Measurements from ENCODE around the gene DTX4.

Gene DTX4

GRCh38 chr11:59185386-59185945 lies 13.5 kb downstream of the DTX4 start:
- H4K20me1 ChIP-seq (ENCODE audit: insufficient read depth, low read length), result no peaks in the 10 kb centered on the region
- H3K4me2 ChIP-seq (ENCODE audit: insufficient read depth, low read length), result no peak overlapping the region
- no peak overlapping the region for H2AFZ ChIP-seq (ENCODE audit: low read depth, low read length)
- no peak overlapping the region for H3K9ac ChIP-seq (ENCODE audit: low read depth, low read length)
- no peaks in the 10 kb centered on the region for H3K27me3 ChIP-seq (ENCODE audit: insufficient read depth, low read length, poor library complexity)
- no peaks in the 10 kb centered on the region for H3K79me2 ChIP-seq (ENCODE audit: insufficient read depth, low read length)
- no peaks in the 10 kb centered on the region for H3K9me3 ChIP-seq (ENCODE audit: insufficient read depth, low read length, severe bottlenecking)
- H3K4me1 ChIP-seq (ENCODE audit: insufficient read depth, low read length), result no peaks in the 10 kb centered on the region
- H3K36me3 ChIP-seq (ENCODE audit: insufficient read depth, low read length), result no peaks in the 10 kb centered on the region
- DNase-seq (no peak), ATAC-seq (ENCODE audit: insufficient read depth, low read depth) (no peak)
- TF ChIP-seq CTCF (IDR thresholded peaks at IDR 0.05; ENCODE audit: borderline replicate concordance, extremely low read depth, low read length, poor library complexity, severe bottlenecking), result no peak
- H3K4me3 ChIP-seq (ENCODE audit: low read depth in 1 of 2, low read length in 2 of 2), result no peak overlapping the region
- no peak overlapping the region for H3K27ac ChIP-seq (ENCODE audit: low read length)

- Histone ChIP-seq H3K9me3 (ENCODE audit: insufficient read depth, low read length, severe bottlenecking) (no peaks in the 10 kb centered on the region), H3K4me3 (ENCODE audit: low read depth in 1 of 2, low read length in 2 of 2) (no peak overlapping the region), H3K27ac (ENCODE audit: low read length) (no peak overlapping the region), H3K36me3 (ENCODE audit: insufficient read depth, low read length) (no peaks in the 10 kb centered on the region), H3K4me2 (ENCODE audit: insufficient read depth, low read length) (no peak overlapping the region), H3K4me1 (ENCODE audit: insufficient read depth, low read length) (no peaks in the 10 kb centered on the region), H3K9ac (ENCODE audit: low read depth, low read length) (no peak overlapping the region), H4K20me1 (ENCODE audit: insufficient read depth, low read length) (no peaks in the 10 kb centered on the region), H3K27me3 (ENCODE audit: insufficient read depth, low read length, poor library complexity) (no peaks in the 10 kb centered on the region), H3K79me2 (ENCODE audit: insufficient read depth, low read length) (no peaks in the 10 kb centered on the region), H2AFZ (ENCODE audit: low read depth, low read length) (no peak overlapping the region)
- TF ChIP-seq CTCF (IDR thresholded peaks at IDR 0.05; ENCODE audit: borderline replicate concordance, extremely low read depth, low read length, poor library complexity, severe bottlenecking) (peak; percentile 65), EZH2 (IDR thresholded peaks at IDR 0.05; ENCODE audit: borderline replicate concordance, low read depth, low read length, severe bottlenecking) (no peak)
- ATAC-seq (ENCODE audit: insufficient read depth, low read depth) (peak; percentile 68; the same call in 2 of the 3 replicates), DNase-seq (peak; percentile 33)
Measured at GRCh38 chr11:59186130-59186594, 14.2 kb downstream of the DTX4 start.

- H3K79me2 ChIP-seq (ENCODE audit: insufficient read depth, low read length), result no peaks in the 10 kb centered on the region
- no peak overlapping the region for H3K4me2 ChIP-seq (ENCODE audit: insufficient read depth, low read length)
- H3K4me1 ChIP-seq (ENCODE audit: insufficient read depth, low read length), result no peaks in the 10 kb centered on the region
- H2AFZ ChIP-seq (ENCODE audit: low read depth, low read length), result no peak overlapping the region
- no peaks in the 10 kb centered on the region for H3K36me3 ChIP-seq (ENCODE audit: insufficient read depth, low read length)
- ATAC-seq (ENCODE audit: insufficient read depth, low read depth) (no peak), DNase-seq (no peak)
- no peaks in the 10 kb centered on the region for H3K9me3 ChIP-seq (ENCODE audit: insufficient read depth, low read length, severe bottlenecking)
- TF ChIP-seq EZH2 (IDR thresholded peaks at IDR 0.05; ENCODE audit: borderline replicate concordance, low read depth, low read length, severe bottlenecking), result no peak
- TF ChIP-seq CTCF (IDR thresholded peaks at IDR 0.05; ENCODE audit: borderline replicate concordance, extremely low read depth, low read length, poor library complexity, severe bottlenecking), result no peak
- H4K20me1 ChIP-seq (ENCODE audit: insufficient read depth, low read length), result no peaks in the 10 kb centered on the region
- H3K27ac ChIP-seq (ENCODE audit: low read length), result no peak overlapping the region
- H3K27me3 ChIP-seq (ENCODE audit: insufficient read depth, low read length, poor library complexity), result no peaks in the 10 kb centered on the region
- no peak overlapping the region for H3K4me3 ChIP-seq (ENCODE audit: low read depth in 1 of 2, low read length in 2 of 2)
- H3K9ac ChIP-seq (ENCODE audit: low read depth, low read length), result no peak overlapping the region
Measured at GRCh38 chr11:59187035-59187434, 15.1 kb downstream of the DTX4 start.

GRCh38 chr11:59187587-59187986 lies 15.7 kb downstream of the DTX4 start:
- no peaks in the 10 kb centered on the region for H3K36me3 ChIP-seq (ENCODE audit: insufficient read depth, low read length)
- H4K20me1 ChIP-seq (ENCODE audit: insufficient read depth, low read length), result no peaks in the 10 kb centered on the region
- H3K9me3 ChIP-seq (ENCODE audit: insufficient read depth, low read length, severe bottlenecking), result no peaks in the 10 kb centered on the region
- H3K27ac ChIP-seq (ENCODE audit: low read length), result no peak overlapping the region
- DNase-seq (no peak), ATAC-seq (ENCODE audit: insufficient read depth, low read depth) (no peak)
- H3K79me2 ChIP-seq (ENCODE audit: insufficient read depth, low read length), result no peaks in the 10 kb centered on the region
- TF ChIP-seq CTCF (IDR thresholded peaks at IDR 0.05; ENCODE audit: borderline replicate concordance, extremely low read depth, low read length, poor library complexity, severe bottlenecking), result no peak
- TF ChIP-seq EZH2 (IDR thresholded peaks at IDR 0.05; ENCODE audit: borderline replicate concordance, low read depth, low read length, severe bottlenecking), result no peak
- no peaks in the 10 kb centered on the region for H3K4me1 ChIP-seq (ENCODE audit: insufficient read depth, low read length)
- H3K27me3 ChIP-seq (ENCODE audit: insufficient read depth, low read length, poor library complexity), result no peaks in the 10 kb centered on the region
- H3K9ac ChIP-seq (ENCODE audit: low read depth, low read length), result no peak overlapping the region
- no peak overlapping the region for H2AFZ ChIP-seq (ENCODE audit: low read depth, low read length)
- H3K4me2 ChIP-seq (ENCODE audit: insufficient read depth, low read length), result no peak overlapping the region
- H3K4me3 ChIP-seq (ENCODE audit: low read depth in 1 of 2, low read length in 2 of 2), result no peak overlapping the region
